PFSK-1 (cell line): ENCODE measurements around the gene RIMS1.

Experiments
- POLR2AphosphoS5 ChIP-seq: IDR thresholded peaks from 2 replicates; pipeline ENCODE4 v1.6.1; 2012; ENCODE audit warnings: low read depth, mild to moderate bottlenecking, control low read depth, low read length, moderate library complexity
- TAF1 ChIP-seq: IDR thresholded peaks from 2 replicates; pipeline ENCODE4 v1.6.1; 2012; ENCODE audit warnings: low read length, control low read depth, borderline replicate concordance; ENCODE audit not compliant: insufficient read depth
- TF ChIP-seq, protein P1 (sequence below), 2 experiments: IDR thresholded peaks; 2 replicates each; pipeline versions ENCODE4 v1.6.1 to v1.8.0; 2011 to 2012; ENCODE audit warnings: low read depth in 2 of 2, low read length in 2 of 2, control low read depth in 1 of 2, inconsistent platforms in 1 of 2, mild to moderate bottlenecking in 1 of 2, moderate library complexity in 1 of 2; ENCODE audit not compliant: insufficient read depth in 1 of 2

GRCh38 chr6:72282201-72282600 lies 395.9 kb downstream of the RIMS1 start:
- no peak for TF ChIP-seq TAF1
- TF ChIP-seq, protein P1, sequence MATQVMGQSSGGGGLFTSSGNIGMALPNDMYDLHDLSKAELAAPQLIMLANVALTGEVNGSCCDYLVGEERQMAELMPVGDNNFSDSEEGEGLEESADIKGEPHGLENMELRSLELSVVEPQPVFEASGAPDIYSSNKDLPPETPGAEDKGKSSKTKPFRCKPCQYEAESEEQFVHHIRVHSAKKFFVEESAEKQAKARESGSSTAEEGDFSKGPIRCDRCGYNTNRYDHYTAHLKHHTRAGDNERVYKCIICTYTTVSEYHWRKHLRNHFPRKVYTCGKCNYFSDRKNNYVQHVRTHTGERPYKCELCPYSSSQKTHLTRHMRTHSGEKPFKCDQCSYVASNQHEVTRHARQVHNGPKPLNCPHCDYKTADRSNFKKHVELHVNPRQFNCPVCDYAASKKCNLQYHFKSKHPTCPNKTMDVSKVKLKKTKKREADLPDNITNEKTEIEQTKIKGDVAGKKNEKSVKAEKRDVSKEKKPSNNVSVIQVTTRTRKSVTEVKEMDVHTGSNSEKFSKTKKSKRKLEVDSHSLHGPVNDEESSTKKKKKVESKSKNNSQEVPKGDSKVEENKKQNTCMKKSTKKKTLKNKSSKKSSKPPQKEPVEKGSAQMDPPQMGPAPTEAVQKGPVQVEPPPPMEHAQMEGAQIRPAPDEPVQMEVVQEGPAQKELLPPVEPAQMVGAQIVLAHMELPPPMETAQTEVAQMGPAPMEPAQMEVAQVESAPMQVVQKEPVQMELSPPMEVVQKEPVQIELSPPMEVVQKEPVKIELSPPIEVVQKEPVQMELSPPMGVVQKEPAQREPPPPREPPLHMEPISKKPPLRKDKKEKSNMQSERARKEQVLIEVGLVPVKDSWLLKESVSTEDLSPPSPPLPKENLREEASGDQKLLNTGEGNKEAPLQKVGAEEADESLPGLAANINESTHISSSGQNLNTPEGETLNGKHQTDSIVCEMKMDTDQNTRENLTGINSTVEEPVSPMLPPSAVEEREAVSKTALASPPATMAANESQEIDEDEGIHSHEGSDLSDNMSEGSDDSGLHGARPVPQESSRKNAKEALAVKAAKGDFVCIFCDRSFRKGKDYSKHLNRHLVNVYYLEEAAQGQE (IDR thresholded peaks at IDR 0.05; ENCODE audit: insufficient read depth in 1 of 2, low read depth in 2 of 2, low read length in 2 of 2), result no peak
- TF ChIP-seq POLR2AphosphoS5, result no peak
